Occipital lobe (tissue), 2 donors: ENCODE data around the gene SYT17. TPM values are rescaled to one million over a fixed set of nuclear protein-coding genes. Genes with fewer than 3 reads are reported as not detected.
A peak's percentile ranks its signal among the peaks of the same experiment; 100 is the strongest.
"Not testable (repeated sequence)": the region's sequence is repeated elsewhere in the genome, so short reads cannot be mapped to it uniquely, and the experiment has no call there.

Source experiments
- DNase-seq: peaks from one replicate; lab custom pipeline; 2025; lab: John Stamatoyannopoulos, UW
- total RNA-seq: library from RNA; depleted of rRNA; stranded (reverse); fragments of >200 nt; gene quantifications from one replicate; pipeline ENCODE4 v1.2.3, GENCODE V29; 2014

The SYT17 gene
- total RNA-seq, 1 donor from 2014 or later = 6.2 TPM

GRCh38 chr16:19173649-19174383 lies 5.8 kb downstream of the SYT17 start:
- DNase-seq = peak; percentile 7

- DNase-seq = no peak
These were observed 6.4 kb downstream of the SYT17 start for GRCh38 chr16:19174478-19174877.

GRCh38 chr16:19175492-19176262 lies 7.6 kb downstream of the SYT17 start:
- no peak for DNase-seq

- DNase-seq = no peak
These were observed 9.2 kb downstream of the SYT17 start for GRCh38 chr16:19177111-19177739.

GRCh38 chr16:19179546-19180490 lies 11.8 kb downstream of the SYT17 start:
- DNase-seq = no peak

GRCh38 chr16:19180741-19181140 lies 12.7 kb downstream of the SYT17 start:
- no peak for DNase-seq

- no peak for DNase-seq
These were observed 14.4 kb downstream of the SYT17 start for GRCh38 chr16:19182481-19182880.

GRCh38 chr16:19183187-19183586 lies 15.1 kb downstream of the SYT17 start:
- DNase-seq = no peak

- DNase-seq = no peak
These were observed 16.9 kb downstream of the SYT17 start for GRCh38 chr16:19184823-19185509.

GRCh38 chr16:19185510-19185851 lies 17.4 kb downstream of the SYT17 start:
- DNase-seq = no peak

- DNase-seq = no peak
These were observed 18.4 kb downstream of the SYT17 start for GRCh38 chr16:19186408-19186807.

- DNase-seq = not testable (repeated sequence)
These were observed 19.9 kb downstream of the SYT17 start for GRCh38 chr16:19187961-19188360.

- DNase-seq = no peak
These were observed 20.4 kb downstream of the SYT17 start for GRCh38 chr16:19188406-19188805.

GRCh38 chr16:19192865-19193264 lies 24.8 kb downstream of the SYT17 start:
- no peak for DNase-seq

- no peak for DNase-seq
These were observed 28.8 kb downstream of the SYT17 start for GRCh38 chr16:19196871-19197270.

- DNase-seq = no peak
These were observed 35.4 kb downstream of the SYT17 start for GRCh38 chr16:19203374-19203966.

- DNase-seq = no peak
These were observed 42.4 kb downstream of the SYT17 start for GRCh38 chr16:19210280-19210924.

GRCh38 chr16:19210968-19211367 lies 42.9 kb downstream of the SYT17 start:
- DNase-seq = no peak

- DNase-seq = no peak
These were observed 44.0 kb downstream of the SYT17 start for GRCh38 chr16:19212059-19212458.

GRCh38 chr16:19213885-19214284 lies 45.8 kb downstream of the SYT17 start:
- no peak for DNase-seq
